Measurements from ENCODE around the gene OR12D3. TPM values are rescaled to one million over a fixed set of nuclear protein-coding genes. Genes with fewer than 3 reads are reported as not detected.

OR12D3 gene
- total RNA-seq, 1 experiment from 2014 or later: not detected

DNA sequence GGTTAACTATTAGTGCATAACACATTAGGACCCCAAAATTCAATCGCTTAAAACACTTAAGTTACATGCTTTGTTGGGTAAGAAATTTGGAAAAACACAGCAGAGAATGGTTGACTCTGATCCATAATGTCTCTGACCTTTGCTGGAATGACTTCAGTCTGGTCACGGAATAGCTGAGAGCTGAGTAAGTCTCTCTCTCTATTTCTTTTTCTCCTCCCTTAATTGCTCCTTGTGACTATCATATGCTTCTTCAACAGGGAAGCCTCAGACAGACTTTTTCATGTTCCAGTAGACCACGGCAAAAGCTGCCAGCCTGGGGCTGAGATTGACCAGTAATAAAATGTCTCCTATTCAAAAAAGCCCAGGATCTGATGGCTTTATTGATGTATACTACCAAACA lies 44.4 kb upstream of the OR12D3 start (continued):
- TF ChIP-seq, protein P1, sequence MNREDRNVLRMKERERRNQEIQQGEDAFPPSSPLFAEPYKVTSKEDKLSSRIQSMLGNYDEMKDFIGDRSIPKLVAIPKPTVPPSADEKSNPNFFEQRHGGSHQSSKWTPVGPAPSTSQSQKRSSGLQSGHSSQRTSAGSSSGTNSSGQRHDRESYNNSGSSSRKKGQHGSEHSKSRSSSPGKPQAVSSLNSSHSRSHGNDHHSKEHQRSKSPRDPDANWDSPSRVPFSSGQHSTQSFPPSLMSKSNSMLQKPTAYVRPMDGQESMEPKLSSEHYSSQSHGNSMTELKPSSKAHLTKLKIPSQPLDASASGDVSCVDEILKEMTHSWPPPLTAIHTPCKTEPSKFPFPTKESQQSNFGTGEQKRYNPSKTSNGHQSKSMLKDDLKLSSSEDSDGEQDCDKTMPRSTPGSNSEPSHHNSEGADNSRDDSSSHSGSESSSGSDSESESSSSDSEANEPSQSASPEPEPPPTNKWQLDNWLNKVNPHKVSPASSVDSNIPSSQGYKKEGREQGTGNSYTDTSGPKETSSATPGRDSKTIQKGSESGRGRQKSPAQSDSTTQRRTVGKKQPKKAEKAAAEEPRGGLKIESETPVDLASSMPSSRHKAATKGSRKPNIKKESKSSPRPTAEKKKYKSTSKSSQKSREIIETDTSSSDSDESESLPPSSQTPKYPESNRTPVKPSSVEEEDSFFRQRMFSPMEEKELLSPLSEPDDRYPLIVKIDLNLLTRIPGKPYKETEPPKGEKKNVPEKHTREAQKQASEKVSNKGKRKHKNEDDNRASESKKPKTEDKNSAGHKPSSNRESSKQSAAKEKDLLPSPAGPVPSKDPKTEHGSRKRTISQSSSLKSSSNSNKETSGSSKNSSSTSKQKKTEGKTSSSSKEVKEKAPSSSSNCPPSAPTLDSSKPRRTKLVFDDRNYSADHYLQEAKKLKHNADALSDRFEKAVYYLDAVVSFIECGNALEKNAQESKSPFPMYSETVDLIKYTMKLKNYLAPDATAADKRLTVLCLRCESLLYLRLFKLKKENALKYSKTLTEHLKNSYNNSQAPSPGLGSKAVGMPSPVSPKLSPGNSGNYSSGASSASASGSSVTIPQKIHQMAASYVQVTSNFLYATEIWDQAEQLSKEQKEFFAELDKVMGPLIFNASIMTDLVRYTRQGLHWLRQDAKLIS (CRISPR knock-in tag; IDR thresholded peaks at IDR 0.05; ENCODE audit: borderline replicate concordance): no peak
- no peak for TF ChIP-seq ESRRA (CRISPR knock-in tag; IDR thresholded peaks at IDR 0.05; ENCODE audit: borderline replicate concordance)
- no peak for TF ChIP-seq NR3C1 (CRISPR knock-in tag; conservative IDR thresholded peaks at IDR 0.05; ENCODE audit: low read depth)
- TF ChIP-seq, protein P2, sequence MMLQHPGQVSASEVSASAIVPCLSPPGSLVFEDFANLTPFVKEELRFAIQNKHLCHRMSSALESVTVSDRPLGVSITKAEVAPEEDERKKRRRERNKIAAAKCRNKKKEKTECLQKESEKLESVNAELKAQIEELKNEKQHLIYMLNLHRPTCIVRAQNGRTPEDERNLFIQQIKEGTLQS (CRISPR knock-in tag; conservative IDR thresholded peaks at IDR 0.05): no peak

DNA sequence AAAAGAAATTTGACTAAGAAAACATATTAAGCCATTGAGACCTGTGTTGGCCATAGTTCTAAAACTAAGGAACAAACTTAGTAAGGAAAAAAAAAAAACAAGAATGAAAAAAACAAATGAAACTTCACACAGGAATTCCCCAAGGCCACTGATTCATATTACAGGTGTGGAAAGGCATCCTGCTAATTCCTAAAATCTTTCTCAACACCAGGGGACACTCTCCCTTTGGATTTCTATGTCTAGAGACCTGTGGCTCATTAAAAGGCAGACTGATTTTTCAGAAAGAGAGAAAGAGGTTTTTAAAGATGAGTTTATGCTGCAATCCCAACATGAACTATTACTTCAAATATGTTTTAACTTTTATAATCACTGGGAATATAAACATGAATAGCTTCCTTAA lies 39.5 kb upstream of the OR12D3 start, which contains the start of gene OR12D1:
Gene OR12D1, plus strand, starts transcription at position 341 of the 400 bp plus-strand sequence.
- ATAC-seq (peak; percentile 65; the same call in 1 of the 2 replicates), DNase-seq (ENCODE audit: low spot score) (no peak)
- no peaks in the 10 kb centered on the region; the same call in none of the 2 replicates for H3K4me1 Mint-ChIP-seq
- ChIA-PET CTCF (interaction anchor here (0.7 to 2.8 kb wide), 2 partner anchors 175 to 265 kb away, joined by 3 to 13 read pairs; no protein-coding TSS in a partner anchor), POLR2A (no interaction called here)
- TF ChIP-seq NFATC4 (CRISPR knock-in tag; IDR thresholded peaks at IDR 0.05) (no peak), SP1 (CRISPR knock-in tag; conservative IDR thresholded peaks at IDR 0.05) (no peak), GTF2I (CRISPR knock-in tag; conservative IDR thresholded peaks at IDR 0.05) (no peak), ELF4 (CRISPR knock-in tag; IDR thresholded peaks at IDR 0.05; ENCODE audit: low read depth) (no peak), GRHL2 (CRISPR knock-in tag; IDR thresholded peaks at IDR 0.05; ENCODE audit: insufficient replicate concordance, severe bottlenecking) (no peak), ZNF232 (CRISPR knock-in tag; IDR thresholded peaks at IDR 0.05) (no peak), ZNF317 (CRISPR knock-in tag; IDR thresholded peaks at IDR 0.05; ENCODE audit: borderline replicate concordance, low read depth) (no peak), TP53 (CRISPR knock-in tag; IDR thresholded peaks at IDR 0.05) (no peak), CREB1 (CRISPR knock-in tag; IDR thresholded peaks at IDR 0.05) (no peak)
- TF ChIP-seq, protein P3, sequence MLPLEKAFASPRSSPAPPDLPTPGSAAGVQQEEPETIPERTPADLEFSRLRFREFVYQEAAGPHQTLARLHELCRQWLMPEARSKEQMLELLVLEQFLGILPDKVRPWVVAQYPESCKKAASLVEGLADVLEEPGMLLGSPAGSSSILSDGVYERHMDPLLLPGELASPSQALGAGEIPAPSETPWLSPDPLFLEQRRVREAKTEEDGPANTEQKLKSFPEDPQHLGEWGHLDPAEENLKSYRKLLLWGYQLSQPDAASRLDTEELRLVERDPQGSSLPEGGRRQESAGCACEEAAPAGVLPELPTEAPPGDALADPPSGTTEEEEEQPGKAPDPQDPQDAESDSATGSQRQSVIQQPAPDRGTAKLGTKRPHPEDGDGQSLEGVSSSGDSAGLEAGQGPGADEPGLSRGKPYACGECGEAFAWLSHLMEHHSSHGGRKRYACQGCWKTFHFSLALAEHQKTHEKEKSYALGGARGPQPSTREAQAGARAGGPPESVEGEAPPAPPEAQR (CRISPR knock-in tag; IDR thresholded peaks at IDR 0.05): no peak
- TF ChIP-seq, protein P4, sequence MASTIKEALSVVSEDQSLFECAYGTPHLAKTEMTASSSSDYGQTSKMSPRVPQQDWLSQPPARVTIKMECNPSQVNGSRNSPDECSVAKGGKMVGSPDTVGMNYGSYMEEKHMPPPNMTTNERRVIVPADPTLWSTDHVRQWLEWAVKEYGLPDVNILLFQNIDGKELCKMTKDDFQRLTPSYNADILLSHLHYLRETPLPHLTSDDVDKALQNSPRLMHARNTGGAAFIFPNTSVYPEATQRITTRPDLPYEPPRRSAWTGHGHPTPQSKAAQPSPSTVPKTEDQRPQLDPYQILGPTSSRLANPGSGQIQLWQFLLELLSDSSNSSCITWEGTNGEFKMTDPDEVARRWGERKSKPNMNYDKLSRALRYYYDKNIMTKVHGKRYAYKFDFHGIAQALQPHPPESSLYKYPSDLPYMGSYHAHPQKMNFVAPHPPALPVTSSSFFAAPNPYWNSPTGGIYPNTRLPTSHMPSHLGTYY (CRISPR knock-in tag; IDR thresholded peaks at IDR 0.05): no peak
- TF ChIP-seq, protein P5, sequence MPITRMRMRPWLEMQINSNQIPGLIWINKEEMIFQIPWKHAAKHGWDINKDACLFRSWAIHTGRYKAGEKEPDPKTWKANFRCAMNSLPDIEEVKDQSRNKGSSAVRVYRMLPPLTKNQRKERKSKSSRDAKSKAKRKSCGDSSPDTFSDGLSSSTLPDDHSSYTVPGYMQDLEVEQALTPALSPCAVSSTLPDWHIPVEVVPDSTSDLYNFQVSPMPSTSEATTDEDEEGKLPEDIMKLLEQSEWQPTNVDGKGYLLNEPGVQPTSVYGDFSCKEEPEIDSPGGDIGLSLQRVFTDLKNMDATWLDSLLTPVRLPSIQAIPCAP (CRISPR knock-in tag; IDR thresholded peaks at IDR 0.05): no peak
- TF ChIP-seq, protein P6, sequence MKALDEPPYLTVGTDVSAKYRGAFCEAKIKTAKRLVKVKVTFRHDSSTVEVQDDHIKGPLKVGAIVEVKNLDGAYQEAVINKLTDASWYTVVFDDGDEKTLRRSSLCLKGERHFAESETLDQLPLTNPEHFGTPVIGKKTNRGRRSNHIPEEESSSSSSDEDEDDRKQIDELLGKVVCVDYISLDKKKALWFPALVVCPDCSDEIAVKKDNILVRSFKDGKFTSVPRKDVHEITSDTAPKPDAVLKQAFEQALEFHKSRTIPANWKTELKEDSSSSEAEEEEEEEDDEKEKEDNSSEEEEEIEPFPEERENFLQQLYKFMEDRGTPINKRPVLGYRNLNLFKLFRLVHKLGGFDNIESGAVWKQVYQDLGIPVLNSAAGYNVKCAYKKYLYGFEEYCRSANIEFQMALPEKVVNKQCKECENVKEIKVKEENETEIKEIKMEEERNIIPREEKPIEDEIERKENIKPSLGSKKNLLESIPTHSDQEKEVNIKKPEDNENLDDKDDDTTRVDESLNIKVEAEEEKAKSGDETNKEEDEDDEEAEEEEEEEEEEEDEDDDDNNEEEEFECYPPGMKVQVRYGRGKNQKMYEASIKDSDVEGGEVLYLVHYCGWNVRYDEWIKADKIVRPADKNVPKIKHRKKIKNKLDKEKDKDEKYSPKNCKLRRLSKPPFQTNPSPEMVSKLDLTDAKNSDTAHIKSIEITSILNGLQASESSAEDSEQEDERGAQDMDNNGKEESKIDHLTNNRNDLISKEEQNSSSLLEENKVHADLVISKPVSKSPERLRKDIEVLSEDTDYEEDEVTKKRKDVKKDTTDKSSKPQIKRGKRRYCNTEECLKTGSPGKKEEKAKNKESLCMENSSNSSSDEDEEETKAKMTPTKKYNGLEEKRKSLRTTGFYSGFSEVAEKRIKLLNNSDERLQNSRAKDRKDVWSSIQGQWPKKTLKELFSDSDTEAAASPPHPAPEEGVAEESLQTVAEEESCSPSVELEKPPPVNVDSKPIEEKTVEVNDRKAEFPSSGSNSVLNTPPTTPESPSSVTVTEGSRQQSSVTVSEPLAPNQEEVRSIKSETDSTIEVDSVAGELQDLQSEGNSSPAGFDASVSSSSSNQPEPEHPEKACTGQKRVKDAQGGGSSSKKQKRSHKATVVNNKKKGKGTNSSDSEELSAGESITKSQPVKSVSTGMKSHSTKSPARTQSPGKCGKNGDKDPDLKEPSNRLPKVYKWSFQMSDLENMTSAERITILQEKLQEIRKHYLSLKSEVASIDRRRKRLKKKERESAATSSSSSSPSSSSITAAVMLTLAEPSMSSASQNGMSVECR (CRISPR knock-in tag; IDR thresholded peaks at IDR 0.05; ENCODE audit: borderline replicate concordance): no peak
- H3K27ac Mint-ChIP-seq: no peak within 1 kb of the TSS
- peaks cover 26% of the 10 kb centered on the region for H3K9me3 Mint-ChIP-seq
- H3K27me3 Mint-ChIP-seq (ENCODE audit: low read depth): no peaks in the 10 kb centered on the region; the same call in none of the 2 replicates
- H3K4me3 Mint-ChIP-seq: no peak within 1 kb of the TSS
- no peaks in the 10 kb centered on the region; the same call in 1 of the 2 replicates for H3K36me3 Mint-ChIP-seq
